Transverse colon (tissue), 4 donors: ENCODE results near the gene KCNAB2. TPM values are rescaled to one million over a fixed set of nuclear protein-coding genes. Genes with fewer than 3 reads are reported as not detected.

Source experiments
- DNase-seq: peaks from one replicate; pipeline ENCODE4 v3.0.0-alpha.2; 2019
- H3K27ac ChIP-seq, 4 donors: fragments of 200-600 bp; sonication (generic); 2 replicates each; pipeline ENCODE4 v1.5.1; 2016 to 2018; ENCODE audit warnings: inconsistent platforms in 4 of 4
- H3K27me3 ChIP-seq: fragments of 200-600 bp; sonication (generic); 2 replicates; pipeline ENCODE4 v1.5.1; 2017; ENCODE audit warnings: inconsistent platforms
- H3K36me3 ChIP-seq, 4 donors: fragments of 200-600 bp; sonication (generic); 2 replicates each; pipeline ENCODE4 v1.5.1; 2017 to 2019; ENCODE audit warnings: inconsistent platforms in 4 of 4
- H3K4me1 ChIP-seq, 4 donors: fragments of 200-600 bp; sonication (generic); 2 replicates each; pipeline ENCODE4 v1.5.1; 2017 to 2020; ENCODE audit warnings: inconsistent platforms in 4 of 4
- H3K4me3 ChIP-seq, 4 donors: fragments of 200-600 bp; sonication (generic); 1 replicate in 1 of 4; 2 replicates in 3 of 4; pipeline versions ENCODE4 v1.5.1 to v1.6.1; 2017 to 2019; ENCODE audit warnings: inconsistent platforms in 4 of 4
- H3K9me3 ChIP-seq, 2 donors: fragments of 200-600 bp; sonication (generic); 2 replicates each; pipeline ENCODE4 v1.5.1; 2017 to 2019; ENCODE audit warnings: inconsistent platforms in 2 of 2
- EP300 ChIP-seq: sonication (generic); formaldehyde crosslinking; IDR thresholded peaks from one replicate; pipeline ENCODE4 v1.6.1; 2017; ENCODE audit warnings: antibody characterized with exemption, low read depth
- POLR2A ChIP-seq: fragments of 450-650 bp; IDR thresholded peaks from one replicate; pipeline ENCODE4 v1.6.1; 2016; ENCODE audit warnings: antibody characterized with exemption, mild to moderate bottlenecking, moderate library complexity
- POLR2AphosphoS5 ChIP-seq, 3 donors: sonication (generic); formaldehyde crosslinking; IDR thresholded peaks; one replicate each; pipeline ENCODE4 v1.6.1; 2016; ENCODE audit warnings: antibody characterized with exemption in 3 of 3
- WGBS, 2 donors: methylation state at CpG; one replicate each; pipeline ENCODE4 v1.1.5; 2018; ENCODE audit warnings: low coverage in 1 of 2; 5-methylcytosine and 5-hydroxymethylcytosine counted together
- in situ Hi-C, 4 donors: fragments of 200-750 bp; cut with MboI; loops; one replicate each; pipeline versions ENCODE4 v1.15.0 to v1.15.1; 2017; ENCODE audit warnings: low sequenced_read_pairs in 3 of 4, low pct_ligation_motif_present in 1 of 4, low pct_unique_long_range_greater_than_20kb in 1 of 4
- intact Hi-C: fragments of 100-400 bp; cut with DNase I; formaldehyde crosslinking; loops from one replicate; pipeline ENCODE4 v1.15.1; 2023; ENCODE audit warnings: low total_unique reads
- total RNA-seq, 4 donors: library from RNA; depleted of rRNA; stranded (reverse); fragments of >200 nt; gene quantifications; one replicate each; pipeline ENCODE4 v1.1.0, GENCODE V29; 2016
- TF ChIP-seq, protein P1 (sequence below), 5 experiments: fragments of 200-600 bp in 3 of 5; fragments of 450-650 bp in 2 of 5; sonication (generic) in 3 of 5; IDR thresholded peaks; 1 replicate in 2 of 5; 2 replicates in 3 of 5; pipeline ENCODE4 v1.5.1; 2016 to 2017; ENCODE audit warnings: antibody characterized with exemption in 5 of 5, inconsistent platforms in 3 of 5, mild to moderate bottlenecking in 2 of 5, moderate library complexity in 1 of 5

KCNAB2 gene
- total RNA-seq, 4 donors from 2014 or later: 1.00 to 25.4 (median 7.9) TPM

DNA sequence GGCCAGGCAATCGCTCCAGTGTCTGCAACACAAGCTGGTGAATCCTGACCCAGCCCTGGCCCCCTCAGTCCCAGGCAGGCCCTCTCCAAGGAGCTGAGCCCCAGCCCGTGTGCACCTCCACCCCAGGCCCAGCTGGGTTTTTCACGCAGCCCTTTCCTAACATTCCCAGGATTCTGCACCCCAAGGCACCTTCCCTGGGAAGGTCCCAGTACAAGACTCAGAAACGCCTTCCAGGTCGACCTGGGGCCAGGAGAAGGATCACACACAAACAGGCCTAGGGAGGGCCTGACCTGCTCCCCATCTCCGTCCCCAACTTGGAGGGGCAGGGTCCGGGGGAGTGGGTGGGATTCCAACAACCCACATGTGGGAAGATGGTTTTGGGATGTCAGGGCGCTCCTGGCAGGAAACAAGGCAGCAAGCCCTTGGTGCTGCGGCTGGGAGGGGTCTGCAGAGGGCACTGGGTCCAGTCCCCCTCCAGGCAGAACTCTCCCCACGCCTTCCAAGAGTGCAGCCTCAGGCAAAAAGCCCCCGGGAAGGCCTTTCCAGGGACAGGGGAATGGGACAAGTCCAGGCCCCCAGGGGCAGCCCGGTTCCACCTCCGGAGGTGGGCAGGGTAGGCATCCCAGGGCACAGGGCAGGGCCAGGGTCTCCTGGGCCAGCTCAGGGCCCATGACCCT, 58.3 kb downstream of the KCNAB2 start:
- Histone ChIP-seq H3K9me3 (no peaks in the 10 kb centered on the region), H3K4me1 (no peaks in the 10 kb centered on the region), H3K27ac (no peak overlapping the region), H3K36me3 (no peaks in the 10 kb centered on the region), H3K27me3 (peaks cover 31% of the 10 kb centered on the region), H3K4me3 (no peak overlapping the region)
- no peak for DNase-seq
- in situ Hi-C loops (no loop called here), intact Hi-C loops (no loop called here)
- 67% methylated on average over 12 of the region's 13 CpGs; no CpG with 5 or more reads in 1 of the 2 donors for WGBS, 2 donors
- TF ChIP-seq POLR2AphosphoS5 (IDR thresholded peaks at IDR 0.05) (no peak), POLR2A (no peak), EP300 (no peak)
- TF ChIP-seq, protein P1, sequence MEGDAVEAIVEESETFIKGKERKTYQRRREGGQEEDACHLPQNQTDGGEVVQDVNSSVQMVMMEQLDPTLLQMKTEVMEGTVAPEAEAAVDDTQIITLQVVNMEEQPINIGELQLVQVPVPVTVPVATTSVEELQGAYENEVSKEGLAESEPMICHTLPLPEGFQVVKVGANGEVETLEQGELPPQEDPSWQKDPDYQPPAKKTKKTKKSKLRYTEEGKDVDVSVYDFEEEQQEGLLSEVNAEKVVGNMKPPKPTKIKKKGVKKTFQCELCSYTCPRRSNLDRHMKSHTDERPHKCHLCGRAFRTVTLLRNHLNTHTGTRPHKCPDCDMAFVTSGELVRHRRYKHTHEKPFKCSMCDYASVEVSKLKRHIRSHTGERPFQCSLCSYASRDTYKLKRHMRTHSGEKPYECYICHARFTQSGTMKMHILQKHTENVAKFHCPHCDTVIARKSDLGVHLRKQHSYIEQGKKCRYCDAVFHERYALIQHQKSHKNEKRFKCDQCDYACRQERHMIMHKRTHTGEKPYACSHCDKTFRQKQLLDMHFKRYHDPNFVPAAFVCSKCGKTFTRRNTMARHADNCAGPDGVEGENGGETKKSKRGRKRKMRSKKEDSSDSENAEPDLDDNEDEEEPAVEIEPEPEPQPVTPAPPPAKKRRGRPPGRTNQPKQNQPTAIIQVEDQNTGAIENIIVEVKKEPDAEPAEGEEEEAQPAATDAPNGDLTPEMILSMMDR (IDR thresholded peaks at IDR 0.05): no peak

DNA sequence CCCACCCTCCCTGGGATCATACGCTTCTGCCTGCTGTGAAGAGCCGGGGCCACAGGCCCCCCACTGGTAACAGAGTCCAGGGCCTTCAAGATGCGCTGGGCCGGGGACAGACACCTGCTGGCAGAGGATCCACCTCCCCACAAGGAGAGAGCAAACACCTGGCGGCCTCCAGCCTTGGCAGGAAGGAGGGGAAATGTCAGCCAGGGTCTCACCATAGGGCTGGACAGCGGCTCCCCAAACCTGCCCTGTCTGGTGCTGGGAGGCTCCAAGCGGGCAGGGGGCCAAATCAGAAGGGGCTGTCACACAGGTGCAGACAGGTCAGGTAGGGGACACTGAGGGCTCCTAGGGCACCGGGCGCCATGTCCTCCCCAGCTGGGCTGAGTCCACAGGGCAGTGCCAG, 58.9 kb downstream of the KCNAB2 start:
- no peak overlapping the region for H3K4me3 ChIP-seq
- DNase-seq: no peak
- intact Hi-C loops (no loop called here), in situ Hi-C loops (no loop called here)
- WGBS, 2 donors: 91% methylated on average over 4 of the region's 9 CpGs; no CpG with 5 or more reads in 1 of the 2 donors
- TF ChIP-seq POLR2AphosphoS5 (IDR thresholded peaks at IDR 0.05) (no peak), EP300 (no peak), POLR2A (no peak)
- TF ChIP-seq, protein P1 (IDR thresholded peaks at IDR 0.05): no peak
- H3K36me3 ChIP-seq: no peaks in the 10 kb centered on the region
- H3K4me1 ChIP-seq: no peaks in the 10 kb centered on the region
- no peak overlapping the region for H3K27ac ChIP-seq
- peaks cover 28% of the 10 kb centered on the region for H3K27me3 ChIP-seq
- no peaks in the 10 kb centered on the region for H3K9me3 ChIP-seq

DNA sequence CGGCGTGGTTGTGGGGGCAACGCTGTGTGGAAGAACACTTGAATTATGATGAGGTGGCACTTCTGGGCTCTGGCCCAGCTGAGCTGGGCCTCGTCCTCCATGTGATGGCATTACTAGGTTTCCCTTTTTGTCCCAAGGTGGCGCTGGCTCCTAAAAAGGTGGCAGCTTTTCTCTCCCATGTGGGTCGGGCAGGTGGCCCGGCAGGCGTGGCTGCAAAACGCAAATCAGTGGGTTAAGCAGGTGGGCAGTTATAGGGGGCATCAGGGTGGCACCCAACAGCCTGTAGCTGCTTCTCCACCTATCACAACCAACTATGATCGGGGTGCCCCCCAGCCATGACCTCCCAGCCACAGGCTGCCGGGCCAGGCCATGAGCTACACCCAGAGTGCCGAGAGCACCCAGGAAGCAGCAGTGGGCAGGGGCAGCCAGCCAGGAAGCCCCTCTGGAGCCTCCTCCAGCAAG, 59.6 kb downstream of the KCNAB2 start:
- TF ChIP-seq, protein P1 (IDR thresholded peaks at IDR 0.05): no peak
- TF ChIP-seq POLR2AphosphoS5 (IDR thresholded peaks at IDR 0.05) (no peak), EP300 (no peak), POLR2A (no peak)
- intact Hi-C loops (no loop called here), in situ Hi-C loops (no loop called here)
- Histone ChIP-seq H3K9me3 (no peaks in the 10 kb centered on the region), H3K4me3 (no peak overlapping the region), H3K27me3 (peaks cover 28% of the 10 kb centered on the region), H3K27ac (no peak overlapping the region), H3K36me3 (no peaks in the 10 kb centered on the region), H3K4me1 (no peaks in the 10 kb centered on the region)
- 58 to 65% methylated on average over 4 to 12 of the region's 12 CpGs for WGBS, 2 donors
- DNase-seq: no peak

DNA sequence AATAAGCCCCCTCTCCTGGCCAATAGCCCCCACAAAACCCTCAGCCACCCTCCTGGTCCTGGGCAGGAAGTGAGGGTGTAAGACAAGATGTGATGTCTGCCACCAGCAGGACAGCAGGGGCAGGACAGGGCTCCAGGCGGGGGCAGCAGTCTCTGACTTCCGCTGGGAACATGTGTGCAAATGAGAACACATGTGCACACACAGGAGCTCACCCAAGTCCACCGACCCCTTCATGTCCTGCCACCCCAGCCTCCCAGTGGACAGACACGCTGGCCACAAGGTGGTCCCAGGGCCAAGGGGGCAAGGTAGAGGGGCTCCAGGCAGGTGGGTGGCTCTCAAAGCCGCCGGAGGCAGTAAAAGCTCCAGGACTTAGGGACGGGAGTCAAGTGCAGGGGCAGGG, 60.1 kb downstream of the KCNAB2 start:
- Histone ChIP-seq H3K36me3 (no peaks in the 10 kb centered on the region), H3K9me3 (no peaks in the 10 kb centered on the region), H3K27me3 (peaks cover 23% of the 10 kb centered on the region), H3K4me1 (no peaks in the 10 kb centered on the region), H3K4me3 (no peak overlapping the region), H3K27ac (no peak overlapping the region)
- intact Hi-C loops (no loop called here), in situ Hi-C loops (no loop called here)
- 70% methylated on average over 7 of the region's 7 CpGs; no CpG with 5 or more reads in 1 of the 2 donors for WGBS, 2 donors
- no peak for TF ChIP-seq POLR2AphosphoS5 (IDR thresholded peaks at IDR 0.05)
- TF ChIP-seq EP300: no peak
- TF ChIP-seq, protein P1 (IDR thresholded peaks at IDR 0.05): no peak
- TF ChIP-seq POLR2A: no peak
- DNase-seq: no peak
